ENCODE measurements around the gene SMARCA2.
A peak's percentile ranks its signal among the peaks of the same experiment; 100 is the strongest.

The SMARCA2 gene

DNA sequence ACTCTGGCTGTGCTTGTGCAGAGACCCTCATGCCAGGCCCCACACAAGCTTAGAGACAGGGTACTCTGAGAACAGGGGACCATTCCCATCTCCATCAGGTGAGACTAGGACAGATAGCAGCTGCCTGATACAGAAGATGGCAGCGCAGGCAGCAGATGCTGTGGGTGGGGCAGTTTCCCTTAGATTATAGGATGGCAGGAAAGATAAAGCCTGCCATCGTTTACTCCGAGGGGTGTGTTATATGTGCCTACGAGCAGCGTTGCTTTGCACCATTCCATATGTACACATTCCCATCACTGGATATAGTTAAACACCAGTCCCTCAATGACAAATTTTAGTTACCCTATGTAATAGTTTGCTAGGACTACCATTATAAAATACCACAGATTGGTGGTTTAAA lies 135.2 kb downstream of the SMARCA2 start:
- DNase-seq, result no peak

DNA sequence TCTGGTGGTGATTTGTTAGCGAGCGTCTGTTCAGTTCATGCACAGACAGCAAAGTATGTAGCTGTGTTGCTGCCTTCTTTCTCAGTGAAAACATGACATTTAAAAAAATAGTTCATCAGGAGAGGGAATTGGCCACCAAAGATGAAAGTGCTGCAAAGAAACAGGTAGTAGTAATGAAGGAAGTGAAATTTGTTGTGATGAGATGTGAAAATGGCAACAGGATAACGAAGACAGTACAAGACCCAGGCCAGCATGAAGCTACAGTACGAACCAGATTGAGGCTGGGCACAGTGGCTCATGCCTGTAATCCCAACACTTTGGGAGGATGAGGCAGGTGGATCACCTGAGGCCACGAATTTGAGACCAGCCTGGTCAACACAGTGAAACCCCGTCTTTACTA lies 136.0 kb downstream of the SMARCA2 start:
- DNase-seq, result no peak

DNA sequence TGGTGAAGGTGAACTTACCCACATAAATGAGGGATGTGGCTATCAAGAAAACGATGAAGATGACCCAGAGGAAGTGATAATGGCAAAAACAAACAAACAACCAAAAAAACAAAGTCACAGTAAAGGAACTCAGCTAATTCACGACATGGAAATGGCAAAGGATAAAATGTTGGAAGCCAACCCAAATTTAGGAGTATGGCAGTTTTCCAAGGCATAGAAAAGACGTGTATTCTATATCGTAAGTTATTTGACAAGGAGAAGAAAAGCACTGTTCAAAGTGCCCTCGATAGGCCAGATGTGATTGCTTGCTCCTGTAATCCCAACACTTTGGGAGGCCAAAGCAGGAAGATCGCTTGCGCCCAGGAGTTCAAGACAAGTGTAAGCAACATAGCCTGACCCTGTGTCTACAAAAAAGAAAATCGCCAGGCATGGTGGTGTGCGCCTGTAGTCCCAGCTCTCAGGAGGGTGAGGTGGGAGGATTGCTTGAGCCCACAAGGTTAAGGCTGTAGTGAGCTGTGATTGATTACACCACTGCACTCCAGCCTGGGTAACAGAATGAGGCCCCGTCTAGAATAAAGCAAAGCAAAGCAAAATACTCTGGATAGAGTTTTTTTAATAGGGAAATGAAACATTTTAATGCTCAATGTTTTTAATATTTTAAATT lies 138.0 kb downstream of the SMARCA2 start:
- no peak for DNase-seq

DNA sequence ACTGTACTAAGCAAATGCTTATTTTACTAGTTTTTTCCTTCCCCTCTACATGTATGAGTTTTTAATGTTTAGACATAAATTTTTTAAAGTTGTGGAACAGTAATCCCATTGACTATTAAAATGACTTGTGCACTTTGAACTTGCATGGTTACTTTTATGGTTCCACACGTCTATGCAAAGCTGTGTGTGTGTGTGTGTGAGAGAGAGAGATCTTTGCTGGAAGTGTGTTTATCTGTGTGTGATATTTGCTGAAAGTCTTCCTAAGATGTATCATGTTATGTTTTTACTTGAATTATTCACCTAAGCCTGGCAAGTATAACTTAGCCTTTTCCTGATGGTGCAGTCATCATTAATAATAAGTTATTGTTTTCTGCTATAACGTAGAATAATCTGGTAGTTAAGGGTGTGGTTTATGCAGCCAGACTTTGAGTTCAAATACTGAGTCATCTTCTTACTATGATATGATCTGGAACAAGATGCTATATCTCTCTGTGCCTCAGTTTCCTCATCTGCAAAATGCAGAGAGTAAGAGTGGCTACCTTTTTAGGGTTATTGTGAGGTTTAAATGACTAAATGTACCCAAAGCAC lies 138.6 kb downstream of the SMARCA2 start:
- DNase-seq, result no peak

DNA sequence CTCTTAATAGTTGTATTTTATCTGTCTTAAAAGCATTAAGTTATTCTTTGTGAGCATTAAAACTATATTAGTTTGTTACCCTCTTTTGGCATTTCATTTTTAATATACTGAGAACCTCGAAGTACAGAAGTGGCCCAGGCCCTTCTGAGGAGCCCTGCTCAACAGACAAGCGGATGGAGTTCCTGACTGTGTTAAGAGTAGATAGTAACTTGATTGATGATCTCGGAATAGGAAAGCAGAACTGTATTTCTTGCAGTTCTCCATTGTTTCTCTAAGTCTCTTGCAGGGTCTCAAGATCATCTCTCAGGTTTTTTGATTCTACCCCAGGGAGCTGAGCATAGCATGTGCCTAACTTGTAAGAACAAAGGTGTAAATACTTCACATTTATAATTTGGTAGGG lies 139.6 kb downstream of the SMARCA2 start:
- no peak for DNase-seq

DNA sequence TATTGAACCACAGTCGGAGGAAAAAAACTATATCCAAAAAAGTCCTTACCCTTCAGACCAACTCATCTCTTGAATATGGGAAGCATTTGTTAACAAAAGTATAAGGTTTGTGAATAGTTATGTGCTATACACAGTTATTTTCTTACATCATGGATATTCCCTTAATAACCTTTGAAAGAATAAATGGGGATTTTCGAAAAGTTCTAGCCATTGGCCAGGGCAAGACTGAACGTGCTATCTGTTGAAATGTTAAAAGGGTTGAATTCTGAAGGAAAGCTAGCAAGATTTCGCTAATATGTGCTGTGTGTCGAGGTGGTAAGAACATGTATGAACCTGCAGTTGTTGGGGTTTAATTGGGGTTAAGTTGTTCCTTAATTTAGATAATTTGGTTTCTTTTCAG lies 140.8 kb downstream of the SMARCA2 start:
- no peak for DNase-seq

DNA sequence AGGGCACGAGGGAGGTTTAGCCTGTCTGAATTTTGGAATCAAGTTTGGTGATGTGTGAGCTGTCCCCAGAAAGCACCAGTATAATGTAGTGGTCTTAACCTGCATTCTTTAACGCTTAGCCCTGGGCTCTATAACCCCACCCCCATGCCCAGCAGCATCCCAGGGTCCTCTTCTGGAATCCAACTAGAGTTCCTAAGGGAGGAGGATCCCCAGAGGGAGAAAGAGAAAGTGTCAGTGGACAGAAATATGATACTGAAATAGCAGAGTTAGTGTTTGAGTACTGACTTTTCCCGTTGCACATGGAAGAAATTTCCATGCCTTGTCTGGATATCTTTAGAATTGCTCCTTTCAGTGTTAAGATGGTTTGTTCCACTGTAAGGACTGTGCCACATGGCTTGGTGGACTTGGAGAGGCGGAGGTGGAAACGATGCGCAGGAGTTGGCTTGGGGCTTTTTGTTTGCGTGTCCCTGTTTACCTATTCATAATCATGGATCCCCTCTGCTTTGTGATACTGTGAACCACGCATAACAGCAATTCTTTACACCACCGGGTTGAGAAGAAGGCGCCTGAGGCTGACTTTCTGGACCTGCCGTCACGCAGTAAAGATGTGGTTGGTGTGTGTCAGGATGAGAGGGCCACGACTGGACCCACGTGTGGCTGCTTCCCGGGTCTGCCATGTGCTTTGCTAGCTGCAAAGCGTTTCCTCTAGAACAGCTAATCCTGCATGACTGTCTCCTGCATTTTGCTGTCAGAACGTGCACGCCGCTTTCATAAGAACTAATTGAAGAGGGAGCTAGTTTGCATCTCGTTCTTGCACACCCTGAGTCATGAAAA lies 142.3 kb downstream of the SMARCA2 start:
- DNase-seq, result peak; percentile 23

DNA sequence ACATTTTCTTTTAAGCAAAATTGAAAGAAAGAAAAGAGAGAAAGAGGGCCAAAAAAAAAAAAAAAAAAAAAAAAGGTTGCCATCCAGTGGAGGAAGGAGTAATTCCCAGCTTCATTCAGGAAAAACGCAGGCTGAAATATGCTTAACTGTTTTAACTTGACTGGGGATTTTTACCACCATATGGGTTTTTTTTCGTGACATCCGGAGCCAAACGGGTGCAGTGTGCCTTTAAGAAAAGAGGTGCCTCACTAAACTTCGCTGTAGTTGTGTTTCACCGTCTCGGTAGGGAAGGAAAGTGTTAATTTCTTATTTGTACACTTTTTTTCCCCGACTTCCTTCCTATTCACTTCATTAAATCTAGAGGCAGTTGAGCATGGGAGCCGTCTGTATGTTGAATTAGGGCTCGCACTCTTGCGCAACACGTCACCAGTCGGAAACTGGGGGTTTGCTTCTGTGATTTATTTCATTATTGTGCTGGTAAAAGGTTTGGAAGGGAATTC lies 143.0 kb downstream of the SMARCA2 start:
- DNase-seq, result peak; percentile 26

DNA sequence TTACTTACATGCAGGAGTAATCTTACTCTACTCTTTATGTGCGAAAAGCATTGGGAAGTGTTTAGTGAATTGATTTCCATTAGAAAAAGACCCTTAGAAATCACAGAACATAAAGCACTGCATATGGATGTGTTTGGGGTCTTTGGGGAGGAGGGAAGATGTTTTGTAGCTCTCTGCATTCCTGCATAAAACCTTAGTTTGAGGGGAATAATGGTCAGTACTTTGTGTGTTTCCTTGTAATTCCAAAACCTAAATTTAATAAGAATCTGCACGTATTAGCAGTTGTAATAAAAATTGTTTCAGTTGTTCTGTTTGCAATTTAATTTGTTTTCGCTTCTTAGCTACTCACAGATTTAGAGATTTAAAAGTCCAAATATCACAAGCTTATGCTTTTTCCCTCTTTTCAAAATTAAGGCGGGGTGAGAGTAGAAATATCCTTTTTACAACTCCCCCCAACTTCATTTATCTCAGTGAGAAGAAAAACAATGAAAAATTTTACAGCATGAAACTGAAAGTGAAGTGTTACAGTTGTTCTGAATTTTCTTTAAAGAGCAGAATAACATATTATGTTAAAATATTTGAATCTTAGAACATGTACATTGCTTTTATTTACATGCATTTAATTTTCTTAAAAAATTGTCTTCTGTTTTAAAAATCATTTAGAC lies 143.8 kb downstream of the SMARCA2 start:
- no peak for DNase-seq

DNA sequence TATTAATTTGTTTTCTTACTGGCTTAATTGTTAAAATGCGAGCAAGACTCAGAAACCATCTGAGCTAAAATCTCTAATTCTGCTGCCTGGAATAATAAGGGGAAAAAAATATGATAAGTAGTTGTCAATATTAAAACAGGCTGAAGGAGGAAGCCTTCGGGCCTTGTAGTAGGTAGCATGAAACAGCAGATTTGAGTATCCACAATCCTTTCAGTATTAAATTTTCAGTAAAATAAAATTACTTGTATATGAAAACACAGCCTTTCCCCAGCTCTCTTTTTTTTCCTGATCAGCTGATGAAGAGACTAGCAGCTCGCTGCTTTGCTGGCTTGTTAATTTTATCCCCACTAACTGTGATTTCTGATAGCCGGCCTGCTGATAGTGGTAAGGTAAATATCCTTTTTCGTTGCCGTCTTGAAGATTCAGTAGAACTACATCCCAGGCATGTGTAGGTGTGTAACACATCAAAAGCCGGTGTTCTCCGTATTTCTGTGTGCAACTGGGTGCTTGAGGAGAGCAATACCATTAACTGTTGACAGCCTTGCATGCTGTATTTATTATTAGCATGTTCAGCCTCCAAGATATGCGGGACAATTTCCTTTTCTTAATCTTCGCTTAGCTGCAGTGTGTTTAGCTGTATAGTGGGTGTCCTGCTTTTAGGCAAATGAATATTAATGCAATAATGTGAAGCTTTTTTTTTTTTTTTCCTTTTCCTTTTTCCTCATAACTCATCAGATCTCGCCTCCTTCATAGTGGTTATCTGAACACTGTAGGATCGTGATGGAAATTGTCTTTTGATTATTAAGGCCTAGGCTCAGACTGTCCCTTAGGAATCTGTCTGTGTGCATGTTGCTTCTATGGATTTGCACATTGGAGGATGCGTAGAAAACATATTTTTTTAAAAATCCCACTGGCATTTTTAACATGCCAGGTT lies 144.6 kb downstream of the SMARCA2 start:
- no peak for DNase-seq

DNA sequence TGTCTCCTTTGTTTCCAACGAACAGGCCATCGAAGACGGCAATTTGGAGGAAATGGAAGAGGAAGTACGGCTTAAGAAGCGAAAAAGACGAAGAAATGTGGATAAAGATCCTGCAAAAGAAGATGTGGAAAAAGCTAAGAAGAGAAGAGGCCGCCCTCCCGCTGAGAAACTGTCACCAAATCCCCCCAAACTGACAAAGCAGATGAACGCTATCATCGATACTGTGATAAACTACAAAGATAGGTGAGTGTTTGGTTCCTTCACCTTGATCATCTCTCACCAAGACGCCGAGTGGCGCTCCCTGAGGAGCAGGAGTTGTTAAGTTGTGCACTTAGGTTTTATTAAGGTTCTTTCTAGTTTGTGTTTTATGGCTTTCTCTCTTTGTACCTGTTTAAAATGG lies 146.5 kb downstream of the SMARCA2 start:
- DNase-seq, result no peak

DNA sequence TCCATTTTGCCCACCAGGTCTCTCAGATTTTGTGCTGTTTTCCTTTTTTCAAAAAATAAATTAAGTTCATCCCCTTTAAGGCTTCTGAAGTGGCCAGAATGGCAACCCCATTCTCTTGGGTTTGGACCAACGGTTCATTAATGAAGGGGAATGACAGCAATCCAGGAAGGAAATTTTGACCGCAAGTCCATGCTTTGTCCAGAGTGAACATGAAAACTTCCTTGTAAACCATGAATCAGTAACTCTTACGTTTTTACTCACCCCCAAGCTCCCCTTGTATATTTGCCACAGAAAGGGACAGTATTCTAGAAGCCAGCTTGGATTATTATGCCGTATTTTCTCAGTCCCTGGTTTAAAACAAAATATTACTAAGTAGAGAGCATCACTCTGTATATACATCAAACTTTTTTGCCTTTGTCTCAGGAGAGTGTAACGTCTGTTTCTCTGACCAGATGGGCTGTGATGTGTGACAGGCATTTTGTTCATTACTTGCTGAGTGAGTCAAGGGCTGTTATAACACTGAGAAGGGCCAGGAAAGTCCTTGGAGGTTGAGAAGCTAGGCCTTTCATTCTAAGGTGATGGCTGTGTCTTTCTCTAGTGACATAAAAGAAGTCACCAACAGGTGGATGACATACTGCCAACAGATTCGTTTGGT lies 148.2 kb downstream of the SMARCA2 start:
- no peak for DNase-seq

DNA sequence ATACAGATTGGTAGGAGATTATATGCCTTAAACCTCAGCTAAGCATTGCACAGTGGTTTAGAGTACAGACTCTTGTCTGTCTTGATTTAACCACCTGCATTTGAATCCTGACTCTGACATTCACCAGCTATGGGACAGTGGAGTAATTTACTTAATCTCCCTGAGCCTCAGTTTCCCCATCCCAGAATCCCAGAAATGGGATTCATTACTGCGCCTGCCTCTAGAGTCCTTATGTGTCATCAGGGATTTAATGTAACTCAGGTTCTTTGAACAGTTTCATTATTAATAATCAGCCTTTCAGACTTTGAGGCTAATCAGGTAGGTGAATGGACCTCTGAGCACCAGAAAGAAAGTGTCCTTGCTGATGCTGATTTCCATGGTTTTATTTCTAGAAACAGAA lies 149.1 kb downstream of the SMARCA2 start:
- DNase-seq, result no peak

DNA sequence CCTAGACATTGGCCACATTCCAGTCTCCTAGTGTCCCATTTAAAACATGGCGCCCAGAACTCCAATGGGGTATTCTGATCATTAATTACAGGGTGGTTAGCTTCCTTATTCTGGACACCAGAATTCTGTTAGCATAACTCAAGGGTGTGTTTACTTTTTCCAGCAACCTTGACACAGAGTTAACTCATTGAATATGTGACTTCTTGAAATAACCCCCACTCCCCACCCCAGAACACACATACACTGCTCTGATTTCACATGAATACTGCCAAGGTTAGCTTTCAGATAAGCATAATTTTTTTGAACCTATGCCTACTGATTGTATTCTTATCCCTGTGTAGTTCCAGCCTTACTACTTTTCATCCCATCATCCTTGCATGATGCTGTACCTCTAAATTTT lies 151.1 kb downstream of the SMARCA2 start:
- no peak for DNase-seq

DNA sequence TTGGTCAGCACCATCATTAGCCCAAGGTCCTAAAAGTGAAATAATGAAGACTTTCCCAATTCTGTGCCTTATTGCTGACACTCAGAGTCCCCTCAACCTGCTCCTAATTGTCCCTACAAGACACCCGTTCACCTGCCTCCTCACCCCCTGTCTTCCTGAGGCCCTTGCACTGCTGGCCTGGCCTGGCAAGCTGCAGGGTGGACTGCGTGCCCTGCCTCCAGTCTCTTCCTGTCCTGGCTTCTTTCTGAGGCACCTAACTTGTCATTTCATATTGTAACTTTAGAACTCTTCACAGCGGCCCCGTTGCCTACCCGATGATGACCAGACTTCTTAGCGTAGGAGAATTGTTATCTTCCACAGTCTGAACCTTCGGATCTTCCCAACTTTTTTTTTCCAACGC lies 153.9 kb downstream of the SMARCA2 start:
- no peak for DNase-seq

DNA sequence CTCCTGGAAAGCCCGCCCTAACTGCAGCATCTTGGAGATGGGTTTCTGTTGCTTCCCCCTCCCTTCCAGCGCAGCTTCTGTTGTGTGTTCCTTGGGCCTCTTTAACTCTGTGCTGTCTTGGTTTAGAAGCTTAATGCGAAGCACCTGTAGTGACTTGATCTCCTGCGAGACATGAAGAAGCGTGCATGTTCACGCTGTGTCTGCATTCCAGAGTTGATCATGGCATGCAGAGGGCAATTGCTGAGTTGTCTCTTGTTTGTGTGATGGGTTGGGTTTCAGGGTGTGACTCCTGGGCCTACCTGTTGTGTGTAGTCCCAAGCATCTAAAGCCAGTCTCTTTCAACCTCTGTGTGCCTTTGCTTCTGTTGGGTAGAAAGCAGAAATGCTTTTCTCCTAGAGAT lies 155.6 kb downstream of the SMARCA2 start:
- DNase-seq, result no peak

DNA sequence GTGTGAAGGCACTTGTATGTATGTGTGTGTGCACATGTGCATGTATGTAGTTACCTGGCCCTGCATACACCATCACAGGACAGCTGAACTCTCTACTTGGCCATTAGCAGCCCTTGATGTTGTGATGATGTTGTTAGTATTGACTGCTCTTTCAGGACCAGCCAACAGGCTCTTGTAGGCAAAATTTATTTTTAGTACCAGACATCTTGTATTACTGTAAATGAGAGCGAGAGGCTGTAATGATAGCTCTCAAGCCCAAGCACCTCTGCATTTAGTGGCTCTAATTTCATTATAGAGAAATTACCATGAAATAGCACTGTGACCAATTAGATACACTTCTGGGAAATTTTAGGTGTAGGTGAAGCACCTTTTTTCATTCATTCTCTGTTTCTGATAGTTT lies 158.0 kb downstream of the SMARCA2 start:
- no peak for DNase-seq

DNA sequence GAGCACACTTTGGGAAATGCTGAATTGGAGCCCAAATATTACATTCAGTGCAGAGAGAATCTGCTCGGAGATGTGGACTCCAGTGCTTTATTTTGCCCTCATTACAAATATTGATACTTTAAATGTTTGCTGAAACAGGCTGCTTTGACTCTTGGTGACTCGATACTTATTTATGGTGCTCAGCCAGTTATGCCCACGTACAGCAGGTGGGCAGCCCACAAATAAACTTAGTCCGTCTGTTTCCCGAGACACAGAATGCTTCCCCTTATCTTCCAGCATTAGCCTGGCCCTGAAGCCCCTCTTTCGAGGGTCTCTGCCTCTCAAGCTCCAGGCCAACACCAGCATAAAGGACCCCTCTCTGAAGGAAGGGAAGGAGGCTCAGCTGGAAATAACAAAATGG lies 158.7 kb downstream of the SMARCA2 start:
- no peak for DNase-seq

DNA sequence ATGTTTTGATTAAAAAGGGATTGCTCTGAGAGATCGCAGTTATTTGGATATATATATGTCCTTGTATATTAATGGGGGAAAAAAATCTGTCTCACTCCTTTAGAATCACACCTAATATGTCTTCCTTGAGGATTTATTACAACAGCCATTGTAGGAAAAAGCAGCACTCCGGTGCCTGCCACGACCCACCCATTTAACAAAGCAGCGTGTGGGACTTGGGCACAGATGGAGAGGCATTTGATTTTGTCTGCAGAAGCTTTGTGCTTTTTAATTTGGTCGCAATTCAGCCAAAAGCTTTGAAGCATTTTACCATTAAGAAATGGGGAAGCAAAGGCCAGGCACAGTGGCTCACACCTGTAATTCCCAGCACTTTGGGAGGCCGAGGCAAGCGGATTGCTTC lies 159.2 kb downstream of the SMARCA2 start:
- DNase-seq, result no peak

DNA sequence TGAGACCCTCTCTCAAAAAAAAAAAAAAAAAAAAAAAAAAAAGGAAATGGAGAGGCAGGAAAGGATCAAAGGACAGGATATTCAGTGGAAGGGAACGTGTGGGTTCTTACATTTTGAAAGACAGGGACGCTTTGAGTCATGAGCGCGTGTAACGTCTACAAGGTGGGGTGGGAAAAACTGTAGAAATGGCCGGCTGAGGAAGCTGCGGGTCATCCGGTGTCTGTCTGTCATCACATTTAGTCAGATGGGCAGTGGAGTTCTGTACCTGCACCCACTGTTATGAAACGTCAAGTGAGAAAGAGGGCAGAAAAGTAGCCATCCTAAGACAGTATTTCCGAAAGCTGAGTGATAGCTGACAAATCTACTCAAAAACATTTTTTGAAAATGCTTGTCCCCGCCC lies 159.8 kb downstream of the SMARCA2 start:
- DNase-seq, result no peak

DNA sequence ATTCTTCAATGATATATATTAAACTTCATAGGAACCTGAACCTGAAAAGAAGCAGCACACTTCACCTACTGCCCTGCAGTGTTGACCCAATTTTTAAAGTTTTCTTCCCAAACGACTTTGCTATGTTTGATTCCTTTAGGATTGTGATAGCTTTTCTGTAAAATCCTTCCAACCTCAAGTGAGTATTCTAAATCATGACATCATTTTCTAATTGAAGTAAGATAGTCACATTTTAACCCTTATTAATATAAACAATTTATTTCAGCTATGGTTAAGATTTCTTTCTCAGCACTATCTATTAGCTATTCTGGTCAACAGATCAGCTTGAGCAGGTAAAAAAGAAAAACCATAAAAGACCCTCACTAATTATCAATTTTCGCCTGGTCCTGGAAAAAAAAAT lies 162.0 kb downstream of the SMARCA2 start:
- no peak for DNase-seq

All from activated T-cell treated with anti-CD3 and anti-CD28 coated beads, Interleukin-2, amount 50 U/mL, for 1 hour (primary cell).